Activated CD4-positive, CD25-positive, alpha-beta regulatory T cell treated with anti-CD3 and anti-CD28 coated beads, Interleukin-2, amount 50 U/mL, for 16 hours (primary cell): ENCODE measurements around the gene RNF208.
"Not testable (repeated sequence)": the region's sequence is repeated elsewhere in the genome, so short reads cannot be mapped to it uniquely, and the experiment has no call there.

Experiments
- DNase-seq: peaks from one replicate; pipeline ENCODE4 v3.0.0-alpha.2; 2020; ENCODE audit warnings: low read depth, low spot score

RNF208 gene

GRCh38 chr9:137222190-137223077 is at the start of gene RNF208:
Gene RNF208 (minus strand): TSS chr9:137222240. CDS start chr9:137221212, 1,028 bp downstream.
- DNase-seq, result no peak

- no peak for DNase-seq
Observed at GRCh38 chr9:137271696-137272076, 49.6 kb upstream of the RNF208 start.

GRCh38 chr9:137270929-137271695 is 49.1 kb upstream of the RNF208 start:
- no peak for DNase-seq

- no peak for DNase-seq
Observed at GRCh38 chr9:137269231-137269772, 47.3 kb upstream of the RNF208 start.

- DNase-seq, result no peak
Observed at GRCh38 chr9:137268538-137269201, 46.6 kb upstream of the RNF208 start.

- DNase-seq, result no peak
Observed at GRCh38 chr9:137267933-137268355, 45.9 kb upstream of the RNF208 start.

GRCh38 chr9:137266585-137267453 is 44.8 kb upstream of the RNF208 start:
- no peak for DNase-seq

GRCh38 chr9:137266162-137266527 is 44.1 kb upstream of the RNF208 start:
- no peak for DNase-seq

- DNase-seq, result no peak
Observed at GRCh38 chr9:137265496-137266161, 43.6 kb upstream of the RNF208 start.

- no peak for DNase-seq
Observed at GRCh38 chr9:137264067-137264466, 42.0 kb upstream of the RNF208 start.

GRCh38 chr9:137263506-137263905 is 41.5 kb upstream of the RNF208 start:
- DNase-seq, result no peak

GRCh38 chr9:137262909-137263285 is 40.9 kb upstream of the RNF208 start:
- DNase-seq, result no peak

GRCh38 chr9:137262173-137262908 is 40.3 kb upstream of the RNF208 start:
- not testable (repeated sequence) for DNase-seq

- DNase-seq, result no peak
Observed at GRCh38 chr9:137256856-137257255, 34.8 kb upstream of the RNF208 start.

GRCh38 chr9:137256362-137256761 is 34.3 kb upstream of the RNF208 start:
- DNase-seq, result no peak

GRCh38 chr9:137255448-137256114 is 33.5 kb upstream of the RNF208 start:
- DNase-seq, result no peak

GRCh38 chr9:137254624-137255447 is 32.8 kb upstream of the RNF208 start, which contains the start of gene NELFB:
Gene NELFB (plus strand): TSS chr9:137255327.
- DNase-seq, result peak; percentile 91
